ENCODE measurements around the gene USP13. TPM values are rescaled to one million over a fixed set of nuclear protein-coding genes. Genes with fewer than 3 reads are reported as not detected.

USP13 gene
- polyA plus RNA-seq, 3 donors, result 0.31 to 1.6 (median 1.2) TPM

DNA sequence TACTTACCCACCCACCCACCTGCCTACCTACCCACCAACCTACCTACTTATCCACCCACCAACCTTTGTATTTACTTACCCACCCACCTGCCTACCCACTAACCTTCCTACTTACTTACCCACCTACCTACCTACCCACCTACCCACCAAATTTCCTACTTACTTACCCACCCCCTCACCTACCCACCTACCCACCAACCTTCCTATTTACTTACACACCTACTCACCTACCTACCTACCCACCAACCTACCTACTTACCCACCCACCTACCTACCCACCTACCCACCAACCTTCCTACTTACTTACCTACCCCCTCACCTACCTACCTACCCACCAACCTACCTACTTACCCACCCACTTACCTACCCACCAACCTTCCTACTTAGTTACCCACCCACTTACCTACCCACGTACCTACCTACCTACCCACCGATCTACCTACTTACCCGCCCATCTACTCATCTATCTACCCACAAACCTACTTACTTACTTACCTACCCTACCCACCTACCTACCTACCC is 179.6 kb downstream of the USP13 start:
- Histone ChIP-seq H3K9me3 (replicated peaks in 1 of 2; ENCODE audit: control insufficient read depth in 1 of 2, insufficient read depth in 1 of 2, low read length in 2 of 2) (no peaks in the 10 kb centered on the region), H3K27me3 (ENCODE audit: control insufficient read depth in 2 of 2, insufficient read depth in 2 of 2, low read length in 2 of 2) (no peaks in the 10 kb centered on the region), H3K4me2 (replicated peaks; ENCODE audit: extremely low read depth, low read length, poor library complexity, severe bottlenecking) (no peak overlapping the region), H3K79me2 (ENCODE audit: insufficient read depth, low read length) (no peaks in the 10 kb centered on the region), H3K9ac (ENCODE audit: insufficient read depth, low read length, poor library complexity, severe bottlenecking) (no peak overlapping the region), H3K36me3 (replicated peaks in 1 of 2; ENCODE audit: control insufficient read depth in 1 of 2, insufficient read depth in 2 of 2, low read length in 2 of 2) (no peaks in the 10 kb centered on the region), H3K4me3 (replicated peaks in 1 of 3; ENCODE audit: low read depth in 2 of 3, low read length in 3 of 3) (no peak overlapping the region), H3K4me1 (ENCODE audit: control insufficient read depth in 1 of 2, insufficient read depth in 2 of 2, low read length in 2 of 2) (no peaks in the 10 kb centered on the region), H3K27ac (ENCODE audit: low read depth in 1 of 2, low read length in 2 of 2) (no peak overlapping the region), H4K20me1 (ENCODE audit: insufficient read depth, low read length) (no peaks in the 10 kb centered on the region), H2AFZ (ENCODE audit: insufficient read depth, low read depth, low read length, poor library complexity, severe bottlenecking) (no peak overlapping the region)
- H3K4me1 Mint-ChIP-seq, result no peaks in the 10 kb centered on the region
- H3K27me3 Mint-ChIP-seq (ENCODE audit: low read depth in 3 of 3), result peaks cover 0 to 3% (median 2%) of the 10 kb centered on the region in 3 donors
- no peak for TF ChIP-seq CTCF (IDR thresholded peaks at IDR 0.05)
- H3K36me3 Mint-ChIP-seq, result no peaks in the 10 kb centered on the region
- 90% methylated on average over 3 of the region's 3 CpGs for WGBS (ENCODE audit: insufficient coverage)
- no peak overlapping the region for H3K4me3 Mint-ChIP-seq
- H3K9me3 Mint-ChIP-seq, result peaks cover 0 to 1% (median 0%) of the 10 kb centered on the region in 7 donors
- H3K27ac Mint-ChIP-seq, result no peak overlapping the region
- DNase-seq, result no peak
- intact Hi-C loops (cut with micrococcal nuclease), result no loop called here

DNA sequence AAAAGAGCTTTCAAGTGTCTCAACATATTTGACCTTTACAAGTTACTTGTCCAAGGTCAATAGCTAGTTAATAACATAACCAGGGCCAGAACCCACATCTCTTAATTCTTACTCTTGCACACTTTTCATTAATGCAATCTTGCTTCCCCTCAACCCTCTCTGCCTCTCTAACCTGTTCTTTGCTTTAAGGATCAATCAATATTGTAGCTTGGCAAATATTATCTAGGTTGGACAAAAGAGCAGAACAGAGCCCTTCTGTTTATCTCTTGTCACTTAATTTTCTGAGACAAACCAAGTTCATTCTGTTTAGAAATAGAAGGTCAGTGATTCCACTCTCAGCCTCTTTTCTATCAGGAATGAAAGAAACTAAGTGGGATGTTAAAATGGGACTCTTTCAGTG is 180.5 kb downstream of the USP13 start:
- Mint-ChIP-seq H3K4me3 (no peak overlapping the region), H3K36me3 (no peaks in the 10 kb centered on the region), H3K9me3 (peaks cover 0 to 1% (median 0%) of the 10 kb centered on the region in 7 donors), H3K4me1 (no peaks in the 10 kb centered on the region), H3K27ac (no peak overlapping the region), H3K27me3 (ENCODE audit: low read depth in 3 of 3) (peaks cover 0 to 2% (median 2%) of the 10 kb centered on the region in 3 donors)
- Histone ChIP-seq H3K9me3 (replicated peaks in 1 of 2; ENCODE audit: control insufficient read depth in 1 of 2, insufficient read depth in 1 of 2, low read length in 2 of 2) (no peaks in the 10 kb centered on the region), H4K20me1 (ENCODE audit: insufficient read depth, low read length) (no peaks in the 10 kb centered on the region), H3K4me1 (ENCODE audit: control insufficient read depth in 1 of 2, insufficient read depth in 2 of 2, low read length in 2 of 2) (no peaks in the 10 kb centered on the region), H3K4me3 (replicated peaks in 1 of 3; ENCODE audit: low read depth in 2 of 3, low read length in 3 of 3) (no peak overlapping the region), H3K27me3 (ENCODE audit: control insufficient read depth in 2 of 2, insufficient read depth in 2 of 2, low read length in 2 of 2) (no peaks in the 10 kb centered on the region), H3K4me2 (replicated peaks; ENCODE audit: extremely low read depth, low read length, poor library complexity, severe bottlenecking) (no peak overlapping the region), H3K27ac (ENCODE audit: low read depth in 1 of 2, low read length in 2 of 2) (no peak overlapping the region), H3K9ac (ENCODE audit: insufficient read depth, low read length, poor library complexity, severe bottlenecking) (no peak overlapping the region), H3K79me2 (ENCODE audit: insufficient read depth, low read length) (no peaks in the 10 kb centered on the region), H3K36me3 (replicated peaks in 1 of 2; ENCODE audit: control insufficient read depth in 1 of 2, insufficient read depth in 2 of 2, low read length in 2 of 2) (no peaks in the 10 kb centered on the region), H2AFZ (ENCODE audit: insufficient read depth, low read depth, low read length, poor library complexity, severe bottlenecking) (no peak overlapping the region)
- DNase-seq, result no peak
- TF ChIP-seq CTCF (IDR thresholded peaks at IDR 0.05), result no peak
- intact Hi-C loops (cut with micrococcal nuclease), result no loop called here
